GM18951 (cell line): ENCODE measurements around the gene AGR3.

Experiments
- POLR2A ChIP-seq: IDR thresholded peaks from 4 replicates; pipeline ENCODE4 v1.6.1; 2011; ENCODE audit warnings: mild to moderate bottlenecking; ENCODE audit not compliant: insufficient read length, insufficient read depth; ENCODE audit errors: extremely low read depth
- in situ Hi-C: fragments of 300-500 bp; cut with MboI; formaldehyde crosslinking; loops from one replicate; pipeline ENCODE4 v1.12.0; 2022; ENCODE audit warnings: low sequenced_read_pairs, mixed read lengths, inconsistent platforms; ENCODE audit not compliant: unreplicated experiment

The AGR3 gene

DNA sequence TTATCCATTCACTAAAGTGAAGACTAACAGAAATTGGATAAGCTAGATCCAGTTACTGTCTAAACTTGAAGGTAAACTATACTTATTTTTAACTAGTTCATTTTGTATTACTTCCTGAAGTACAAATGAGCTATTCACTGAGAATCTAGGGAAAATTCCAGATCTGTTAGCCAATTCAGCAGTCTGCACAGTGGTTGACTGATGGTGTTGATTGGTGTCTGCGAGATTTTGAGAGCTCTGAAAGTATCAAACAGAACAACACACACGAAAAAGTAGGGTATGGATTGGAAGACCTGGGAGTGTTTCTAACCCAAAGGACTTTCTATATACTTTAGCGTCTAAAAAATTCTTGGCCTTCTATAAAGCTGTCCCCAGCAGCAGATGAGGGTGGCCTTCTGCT lies 43.4 kb downstream of the AGR3 start:
- no peak for TF ChIP-seq POLR2A
- in situ Hi-C loops = no loop called here

DNA sequence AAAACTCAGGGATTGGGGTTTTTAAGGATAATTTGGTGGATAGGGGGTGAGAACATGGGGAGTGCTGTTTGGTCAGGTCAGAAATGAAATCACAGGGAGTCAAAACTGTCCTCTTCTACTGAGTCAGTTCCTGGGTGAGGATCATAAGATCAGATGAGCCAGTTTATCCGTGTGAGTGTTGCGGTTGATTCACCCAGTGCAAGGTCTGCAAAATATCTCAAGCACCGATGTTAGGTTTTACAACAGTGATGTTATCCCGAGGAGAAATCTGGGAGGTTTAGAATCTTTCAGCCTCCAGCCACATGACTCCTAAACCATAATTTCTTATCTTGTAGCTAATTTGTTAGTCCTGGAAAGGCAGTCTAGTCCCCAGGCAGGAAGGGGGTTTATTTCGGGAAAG lies 45.3 kb downstream of the AGR3 start:
- TF ChIP-seq POLR2A = no peak
- in situ Hi-C loops = no loop called here

DNA sequence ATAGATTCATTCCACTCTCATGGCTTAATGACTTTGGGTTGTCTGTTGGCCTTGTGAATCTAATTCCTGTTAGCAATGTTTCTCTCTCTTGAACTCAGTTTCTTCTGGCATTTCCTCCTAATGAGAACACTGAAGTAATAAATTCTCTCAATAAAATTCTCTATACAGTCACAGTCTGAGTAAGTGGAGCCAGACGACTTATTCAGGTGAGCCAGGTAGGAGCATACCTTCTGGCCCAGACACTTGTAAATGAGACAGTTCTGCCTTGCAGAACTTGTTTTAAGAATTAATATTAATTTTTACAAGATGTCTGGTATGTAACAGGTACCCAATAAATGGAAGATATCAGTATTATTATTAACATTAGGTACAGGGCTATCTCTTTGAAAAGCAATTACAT lies 48.4 kb downstream of the AGR3 start:
- no peak for TF ChIP-seq POLR2A
- in situ Hi-C loops = no loop called here

DNA sequence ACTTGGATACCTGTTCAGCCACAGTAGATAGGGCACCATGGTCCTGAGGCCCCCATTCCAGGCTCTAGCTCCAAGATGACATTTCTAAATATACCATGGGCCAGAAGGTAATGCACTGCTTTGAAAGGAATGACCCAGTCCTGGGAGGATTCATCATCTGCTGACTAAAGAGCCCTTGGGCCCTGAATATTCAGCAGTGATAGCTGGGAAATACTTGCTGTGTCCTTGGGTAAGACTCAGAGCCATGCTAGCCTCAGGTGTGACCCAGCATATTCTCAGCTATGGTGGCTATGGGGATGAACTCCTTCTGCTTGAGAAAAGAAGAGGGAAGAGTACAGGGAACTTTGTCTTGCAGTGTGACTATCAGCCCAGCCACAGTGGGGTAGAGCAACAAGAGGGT lies 55.7 kb downstream of the AGR3 start:
- no peak for TF ChIP-seq POLR2A
- in situ Hi-C loops = no loop called here

DNA sequence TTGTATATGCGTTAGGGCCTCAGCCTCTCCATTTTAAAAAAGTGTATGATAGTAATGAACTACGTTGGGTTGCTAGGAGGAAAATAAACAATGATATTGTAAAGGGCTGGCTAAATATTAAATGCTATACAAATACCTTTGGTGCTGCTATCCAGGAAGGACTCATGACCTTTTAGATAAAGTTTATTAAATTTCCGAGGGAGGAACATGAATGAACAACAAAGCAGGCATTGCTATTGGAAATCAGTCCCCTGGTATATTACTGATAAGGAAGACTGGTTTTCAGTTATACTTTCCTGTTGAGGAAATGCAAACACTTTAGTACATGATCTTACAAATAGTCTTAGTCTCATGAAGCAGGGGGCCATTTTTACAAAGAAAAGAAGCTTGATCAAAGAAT lies 59.8 kb downstream of the AGR3 start:
- in situ Hi-C loops = no loop called here
- no peak for TF ChIP-seq POLR2A

DNA sequence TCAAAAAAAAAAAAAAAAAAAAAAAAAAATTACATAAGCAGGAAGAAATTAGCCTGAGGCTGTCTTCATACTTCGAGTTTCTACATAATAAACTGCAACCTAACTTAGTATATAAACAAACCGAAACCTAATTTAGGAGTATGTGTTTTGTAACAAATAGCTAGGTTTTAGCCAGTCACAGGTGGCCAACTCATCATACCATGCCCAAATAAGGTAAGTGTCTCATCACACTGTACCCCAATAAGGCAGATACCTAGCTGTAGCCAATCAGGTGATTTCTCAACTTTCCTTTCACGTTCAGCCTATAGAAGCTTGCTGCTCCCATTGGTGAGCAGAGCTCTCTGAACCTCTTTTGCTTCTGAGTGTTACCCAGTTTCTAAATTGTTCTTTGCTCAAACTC lies 63.1 kb downstream of the AGR3 start:
- TF ChIP-seq POLR2A = no peak
- in situ Hi-C loops = no loop called here

DNA sequence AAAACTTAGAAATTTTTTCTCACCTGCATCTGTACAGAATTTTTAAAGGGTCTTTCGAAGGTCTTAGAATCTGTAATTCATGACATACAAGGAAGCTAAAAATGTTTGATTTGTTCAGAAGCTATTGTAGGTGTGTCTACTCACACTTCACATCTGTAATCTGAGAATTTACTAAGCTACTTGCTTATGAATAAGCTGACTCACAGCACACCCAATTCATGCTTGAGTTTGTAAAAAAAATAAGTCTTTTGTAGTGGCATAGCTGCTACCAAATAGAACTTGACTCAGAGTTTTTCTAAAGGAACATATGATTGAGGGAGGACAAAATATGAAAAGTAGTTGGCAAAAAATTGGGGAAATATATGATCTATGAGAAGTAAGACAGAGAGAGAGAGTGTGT lies 64.2 kb downstream of the AGR3 start:
- no peak for TF ChIP-seq POLR2A
- in situ Hi-C loops = no loop called here

DNA sequence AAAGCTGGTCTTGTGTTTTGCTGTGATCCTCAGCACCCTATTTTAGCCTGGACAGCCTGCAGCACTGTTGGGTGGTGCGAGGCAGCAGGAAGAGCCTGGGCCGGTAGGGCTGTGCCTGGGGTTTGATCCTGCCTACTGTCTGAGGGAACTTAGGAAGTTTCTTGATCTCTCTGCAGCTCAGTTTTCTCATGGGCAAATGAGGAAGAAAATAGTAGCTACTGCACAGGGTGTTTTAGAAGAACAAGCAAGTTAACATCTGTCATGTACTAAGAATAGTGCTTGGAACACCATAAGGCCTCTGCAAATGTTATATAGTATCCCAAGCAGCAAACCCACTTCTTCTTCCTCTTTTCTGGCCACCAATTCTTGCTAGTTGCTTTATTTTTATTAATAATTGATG lies 65.0 kb downstream of the AGR3 start:
- no peak for TF ChIP-seq POLR2A
- in situ Hi-C loops = no loop called here

DNA sequence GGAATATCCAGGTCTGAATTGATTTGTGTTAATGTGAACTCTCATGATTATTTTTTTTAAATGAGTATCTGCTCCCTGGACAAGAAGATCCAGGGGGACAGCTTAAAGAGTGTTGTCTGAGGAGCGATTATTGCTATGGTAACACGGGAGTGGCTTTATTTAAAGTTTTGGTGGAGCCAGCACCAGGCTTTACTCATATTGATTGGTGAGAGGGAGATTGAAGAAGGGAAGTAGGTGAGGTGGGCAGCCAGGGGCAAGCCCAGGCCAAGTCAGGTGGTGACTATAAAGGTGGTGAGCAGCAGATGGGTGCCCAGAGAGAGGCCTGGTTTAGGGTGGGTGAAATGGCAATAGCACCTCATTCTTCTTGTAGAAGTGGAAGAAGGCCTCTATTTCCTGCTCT lies 66.8 kb downstream of the AGR3 start:
- no peak for TF ChIP-seq POLR2A
- in situ Hi-C loops = no loop called here

DNA sequence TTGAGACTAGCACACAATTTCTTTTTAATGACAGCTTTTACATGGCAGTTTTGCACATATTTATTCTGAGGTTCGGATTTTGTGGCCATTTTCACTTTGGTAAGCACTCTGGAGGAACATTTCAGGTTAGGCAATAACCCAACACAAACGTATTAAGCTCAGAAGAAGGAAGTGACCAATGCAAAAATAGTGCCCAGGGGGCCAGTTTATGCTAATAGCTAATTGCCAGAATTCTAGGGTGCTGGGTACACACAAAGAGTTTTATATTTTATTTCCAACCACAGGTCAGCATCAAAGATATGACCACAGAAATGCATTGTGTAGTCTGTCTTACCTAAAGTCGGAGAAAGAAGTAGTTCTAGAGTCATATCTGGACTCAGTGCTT lies 68.6 kb downstream of the AGR3 start:
- TF ChIP-seq POLR2A = no peak
- in situ Hi-C loops = no loop called here

DNA sequence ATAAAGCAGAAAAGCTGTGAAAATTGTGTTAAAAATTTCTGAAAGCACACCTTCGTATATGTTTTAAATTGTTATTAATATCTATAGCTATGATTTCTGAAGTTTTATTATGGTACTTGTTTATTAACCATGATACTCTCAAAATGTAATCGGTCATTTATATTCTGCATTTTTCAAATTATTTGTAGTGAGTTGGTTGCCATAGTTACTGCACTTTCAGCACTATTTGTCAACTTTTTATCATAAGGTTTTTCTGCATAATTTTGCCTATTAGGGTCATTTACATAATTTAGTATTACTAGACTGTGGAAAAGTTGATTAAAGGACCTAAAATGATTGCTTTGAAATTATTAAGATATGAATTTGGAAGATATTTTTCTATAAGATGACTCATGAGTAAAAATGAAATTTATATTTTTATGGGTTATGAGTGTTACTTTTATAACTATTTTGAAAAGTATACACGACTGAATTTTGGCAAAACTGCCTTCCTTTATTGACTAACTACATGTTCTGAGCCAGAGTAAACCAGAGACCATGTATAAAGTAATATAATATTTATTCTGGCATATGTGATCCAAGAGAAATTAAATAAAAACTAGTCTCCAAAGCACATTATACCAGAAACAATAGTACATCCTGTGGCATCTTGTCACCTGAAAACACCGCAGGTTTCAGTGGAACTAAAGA lies 69.1 kb downstream of the AGR3 start:
- TF ChIP-seq POLR2A = no peak
- in situ Hi-C loops = no loop called here

DNA sequence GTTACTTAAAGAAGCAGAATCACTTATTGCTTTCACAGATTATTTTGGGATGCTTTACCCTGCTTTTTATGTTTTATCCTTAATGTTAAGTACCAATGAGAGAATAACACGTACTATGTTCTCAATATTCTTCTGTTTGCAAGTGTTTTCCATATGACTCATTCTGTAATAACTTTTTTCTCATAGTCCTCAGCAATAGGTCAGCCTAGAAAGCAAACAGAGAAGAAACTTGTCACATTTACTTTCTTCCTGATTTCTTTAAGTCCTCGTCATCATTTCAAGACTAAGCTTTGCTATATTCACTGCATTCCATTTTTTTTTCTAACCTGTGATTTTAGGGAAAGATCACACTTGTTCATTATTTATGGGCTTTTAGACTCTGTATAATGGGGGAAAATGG lies 70.2 kb downstream of the AGR3 start:
- in situ Hi-C loops = no loop called here
- no peak for TF ChIP-seq POLR2A

DNA sequence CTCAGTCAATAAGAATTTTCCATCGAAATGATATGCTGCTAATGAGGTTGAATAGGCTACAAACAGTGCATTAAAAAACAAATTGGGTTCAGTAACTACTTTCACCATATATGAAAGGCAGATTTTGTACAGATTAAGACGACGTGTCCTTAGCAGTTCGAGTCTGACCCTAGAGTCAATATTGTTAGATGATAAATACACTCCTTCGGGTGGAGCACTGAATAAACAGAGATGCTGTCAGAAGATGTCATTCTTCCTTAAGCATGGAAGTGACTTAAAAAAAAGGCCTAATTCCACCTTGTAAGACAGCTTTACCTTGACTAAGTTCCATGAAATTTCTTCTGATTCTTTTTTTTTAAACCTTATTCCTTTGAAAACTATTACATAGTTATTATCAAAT lies 71.2 kb downstream of the AGR3 start:
- TF ChIP-seq POLR2A = no peak
- in situ Hi-C loops = no loop called here

DNA sequence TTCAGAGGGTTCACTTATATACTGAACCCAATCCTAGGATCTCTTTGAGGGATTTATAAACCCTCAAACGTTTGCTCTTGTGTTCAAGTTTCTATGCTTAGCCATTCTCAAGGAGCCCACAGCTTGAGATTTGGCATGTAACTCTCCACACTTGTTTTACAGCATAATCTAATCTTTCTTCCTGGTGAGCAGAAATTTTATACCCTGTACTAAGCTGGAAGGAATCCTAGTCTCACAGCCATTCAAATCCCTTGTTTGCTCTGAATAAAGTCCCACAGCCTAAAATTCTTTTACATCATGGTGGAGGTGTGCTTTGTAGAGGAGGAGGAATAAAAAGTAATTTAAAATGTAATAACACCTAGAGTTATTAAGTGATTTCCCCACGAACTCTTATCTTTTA lies 71.7 kb downstream of the AGR3 start:
- in situ Hi-C loops = no loop called here
- TF ChIP-seq POLR2A = no peak
